ENCODE results near the gene AGFG2. TPM values are rescaled to one million over a fixed set of nuclear protein-coding genes. Genes with fewer than 3 reads are reported as not detected.

Gene AGFG2
- total RNA-seq, 1 experiment from 2014 or later: 30.4 TPM

DNA sequence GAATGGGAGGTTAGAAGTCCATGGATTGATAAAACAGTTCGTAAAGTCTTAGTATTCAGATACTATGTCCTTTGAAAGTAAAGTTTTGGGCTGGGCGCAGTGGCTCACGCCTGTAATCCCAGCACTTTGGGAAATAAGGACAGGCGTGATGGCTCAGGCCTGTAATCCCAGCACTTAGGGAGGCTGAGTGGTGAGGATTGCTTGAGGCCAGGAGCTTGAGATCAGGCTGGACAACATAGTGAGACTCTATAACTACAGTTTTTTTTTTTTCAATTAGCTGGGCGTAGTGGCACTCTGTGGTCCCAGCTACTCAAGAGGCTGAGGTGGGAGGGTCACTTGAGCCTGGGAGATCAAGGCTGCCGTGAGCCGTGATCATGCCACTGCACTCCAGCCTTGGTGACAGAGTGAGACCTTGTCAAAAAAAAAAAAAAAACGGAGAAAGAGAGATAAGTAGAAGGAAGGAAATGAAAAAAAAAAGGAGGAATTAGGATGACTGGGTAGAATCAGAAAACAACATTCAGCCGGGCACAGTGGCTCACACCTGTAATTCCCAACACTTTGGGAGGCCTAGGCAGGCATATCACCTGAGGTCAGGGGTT is 25.7 kb upstream of the AGFG2 start:
- BruUV-seq (replicated peaks): no TSS peak
- intact Hi-C loops (cut with micrococcal nuclease; ENCODE audit: unreplicated experiment): no loop called here
- H3K79me2 ChIP-seq (ENCODE audit: low read depth): no peaks in the 10 kb centered on the region
- ChIA-PET CTCF (no interaction called here), POLR2A (ENCODE audit: unreplicated experiment) (no interaction called here)
- no peak overlapping the region for H2AFZ ChIP-seq
- no peaks in the 10 kb centered on the region for H3K9me2 ChIP-seq (ENCODE audit: insufficient read depth)
- no peaks in the 10 kb centered on the region for H3K9me3 ChIP-seq (ENCODE audit: insufficient read depth, low read depth)
- H3K36me3 ChIP-seq (ENCODE audit: low read depth): no peaks in the 10 kb centered on the region
- H3K4me1 ChIP-seq (replicated peaks; ENCODE audit: insufficient read depth): peaks cover 25% of the 10 kb centered on the region
- no peak overlapping the region for H3K4me2 ChIP-seq
- no peak for DNase-seq
- H3K4me3 ChIP-seq: no peak overlapping the region
- no peak for TF ChIP-seq EZH2 (IDR thresholded peaks at IDR 0.05; ENCODE audit: low read depth)
- TF ChIP-seq, protein P1, sequence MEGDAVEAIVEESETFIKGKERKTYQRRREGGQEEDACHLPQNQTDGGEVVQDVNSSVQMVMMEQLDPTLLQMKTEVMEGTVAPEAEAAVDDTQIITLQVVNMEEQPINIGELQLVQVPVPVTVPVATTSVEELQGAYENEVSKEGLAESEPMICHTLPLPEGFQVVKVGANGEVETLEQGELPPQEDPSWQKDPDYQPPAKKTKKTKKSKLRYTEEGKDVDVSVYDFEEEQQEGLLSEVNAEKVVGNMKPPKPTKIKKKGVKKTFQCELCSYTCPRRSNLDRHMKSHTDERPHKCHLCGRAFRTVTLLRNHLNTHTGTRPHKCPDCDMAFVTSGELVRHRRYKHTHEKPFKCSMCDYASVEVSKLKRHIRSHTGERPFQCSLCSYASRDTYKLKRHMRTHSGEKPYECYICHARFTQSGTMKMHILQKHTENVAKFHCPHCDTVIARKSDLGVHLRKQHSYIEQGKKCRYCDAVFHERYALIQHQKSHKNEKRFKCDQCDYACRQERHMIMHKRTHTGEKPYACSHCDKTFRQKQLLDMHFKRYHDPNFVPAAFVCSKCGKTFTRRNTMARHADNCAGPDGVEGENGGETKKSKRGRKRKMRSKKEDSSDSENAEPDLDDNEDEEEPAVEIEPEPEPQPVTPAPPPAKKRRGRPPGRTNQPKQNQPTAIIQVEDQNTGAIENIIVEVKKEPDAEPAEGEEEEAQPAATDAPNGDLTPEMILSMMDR (conservative IDR thresholded peaks at IDR 0.05): no peak
- no peaks in the 10 kb centered on the region; the same call in 1 of the 2 replicates for H3F3A ChIP-seq (ENCODE audit: insufficient read depth, low read depth)
- H4K20me1 ChIP-seq (ENCODE audit: insufficient read depth): no peaks in the 10 kb centered on the region
- H3K27ac ChIP-seq: no peak overlapping the region
- H3K27me3 ChIP-seq (ENCODE audit: insufficient read depth, low read depth): no peaks in the 10 kb centered on the region

DNA sequence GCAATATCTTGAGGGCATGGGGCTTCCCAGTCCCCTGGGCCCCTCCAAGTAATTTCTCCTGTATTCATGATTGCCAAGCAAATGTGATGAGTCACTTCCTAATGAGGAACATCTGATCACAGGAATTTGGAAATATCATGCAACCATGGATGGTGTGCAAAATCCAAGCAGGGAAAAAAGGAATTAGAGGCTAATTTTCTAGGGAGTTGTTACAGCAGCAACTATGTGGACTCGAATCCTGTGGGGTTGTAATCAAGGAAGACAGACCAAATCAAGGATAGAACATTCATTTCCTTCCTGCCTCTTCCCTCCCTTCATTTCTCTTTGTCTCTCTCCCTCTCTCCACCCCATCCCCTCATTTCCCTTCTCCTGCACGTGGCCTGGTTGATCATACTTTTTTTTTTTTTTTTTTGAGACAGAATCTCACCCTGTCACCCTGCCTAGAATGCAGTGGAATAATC is 23.9 kb upstream of the AGFG2 start:
- Histone ChIP-seq H3F3A (ENCODE audit: insufficient read depth, low read depth) (no peaks in the 10 kb centered on the region; the same call in 1 of the 2 replicates), H3K9me2 (ENCODE audit: insufficient read depth) (no peaks in the 10 kb centered on the region), H3K27ac (peak overlapping the region; percentile 42), H3K36me3 (ENCODE audit: low read depth) (no peaks in the 10 kb centered on the region), H3K4me2 (peak overlapping the region; percentile 31; the same call in 1 of the 2 replicates), H3K9me3 (ENCODE audit: insufficient read depth, low read depth) (no peaks in the 10 kb centered on the region), H3K27me3 (ENCODE audit: insufficient read depth, low read depth) (no peaks in the 10 kb centered on the region), H3K4me3 (no peak overlapping the region), H4K20me1 (ENCODE audit: insufficient read depth) (no peaks in the 10 kb centered on the region), H3K79me2 (ENCODE audit: low read depth) (no peaks in the 10 kb centered on the region), H2AFZ (no peak overlapping the region), H3K4me1 (replicated peaks; ENCODE audit: insufficient read depth) (peaks cover 25% of the 10 kb centered on the region)
- peak in 1 of 2 experiments; percentile 43 for DNase-seq
- BruUV-seq (replicated peaks): no TSS peak
- POLR2A ChIA-PET (ENCODE audit: unreplicated experiment): no interaction called here
- intact Hi-C loops (cut with micrococcal nuclease; ENCODE audit: unreplicated experiment): no loop called here
- TF ChIP-seq, protein P1 (conservative IDR thresholded peaks at IDR 0.05): no peak
- TF ChIP-seq EZH2 (IDR thresholded peaks at IDR 0.05; ENCODE audit: low read depth): no peak
- CTCF ChIA-PET: interaction anchor here (0.6 kb wide), 1 partner anchor 45 kb away, joined by 5 read pairs; no protein-coding TSS in a partner anchor

DNA sequence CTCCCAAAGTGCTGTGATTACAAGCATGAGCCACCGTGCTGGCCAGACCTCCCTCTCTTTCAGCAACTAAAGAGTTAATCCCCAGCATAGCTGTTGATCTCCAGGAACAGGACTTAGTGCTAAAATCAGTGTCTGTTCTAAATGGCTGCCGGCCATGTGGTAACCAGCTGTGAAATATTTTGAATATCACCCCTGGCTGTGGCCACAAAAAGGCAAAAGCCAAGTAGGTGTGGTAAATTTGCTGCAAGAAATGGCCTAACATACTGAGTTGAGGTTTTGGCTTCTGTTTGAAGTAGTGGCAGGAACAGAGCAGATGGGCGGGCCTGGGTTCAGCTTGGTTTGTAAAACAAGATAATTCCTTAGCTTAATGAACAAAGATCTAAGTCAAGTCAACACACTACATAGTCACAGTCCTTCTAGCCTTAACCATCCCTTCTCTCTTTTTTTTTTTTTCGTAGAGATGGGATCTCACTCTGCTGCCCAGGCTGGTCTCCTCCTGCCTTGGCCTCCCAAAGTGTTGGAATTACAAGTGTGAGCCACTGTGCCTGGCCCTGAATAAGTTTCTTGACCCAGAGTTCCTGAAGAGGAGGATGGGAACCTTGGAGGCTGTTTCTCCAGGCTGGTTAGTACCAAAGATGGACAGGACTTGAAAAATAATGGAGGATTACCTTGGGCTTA is 22.7 kb upstream of the AGFG2 start:
- ChIA-PET CTCF (interaction anchor here (0.6 to 1.4 kb wide), 2 partner anchors 29 to 390 kb away, joined by 3 to 4 read pairs; no protein-coding TSS in a partner anchor), POLR2A (ENCODE audit: unreplicated experiment) (interaction anchor here (0.7 kb wide), 2 partner anchors 30 to 37 kb away, joined by 5 to 13 read pairs; no protein-coding TSS in a partner anchor)
- no peaks in the 10 kb centered on the region for H3K27me3 ChIP-seq (ENCODE audit: insufficient read depth, low read depth)
- H3F3A ChIP-seq (ENCODE audit: insufficient read depth, low read depth): no peaks in the 10 kb centered on the region; the same call in 1 of the 2 replicates
- H3K4me2 ChIP-seq: no peak overlapping the region
- no peak overlapping the region for H2AFZ ChIP-seq
- no TSS peak for BruUV-seq (replicated peaks)
- no peaks in the 10 kb centered on the region for H3K9me3 ChIP-seq (ENCODE audit: insufficient read depth, low read depth)
- peak; percentile 60 to 79 for DNase-seq
- no peaks in the 10 kb centered on the region for H4K20me1 ChIP-seq (ENCODE audit: insufficient read depth)
- no peaks in the 10 kb centered on the region for H3K9me2 ChIP-seq (ENCODE audit: insufficient read depth)
- no peaks in the 10 kb centered on the region for H3K79me2 ChIP-seq (ENCODE audit: low read depth)
- no peak overlapping the region for H3K27ac ChIP-seq
- TF ChIP-seq, protein P1 (conservative IDR thresholded peaks at IDR 0.05): no peak
- no peak for TF ChIP-seq EZH2 (IDR thresholded peaks at IDR 0.05; ENCODE audit: low read depth)
- no peaks in the 10 kb centered on the region for H3K36me3 ChIP-seq (ENCODE audit: low read depth)
- no peak overlapping the region for H3K4me3 ChIP-seq
- intact Hi-C loops (cut with micrococcal nuclease; ENCODE audit: unreplicated experiment): no loop called here
- peaks cover 25% of the 10 kb centered on the region for H3K4me1 ChIP-seq (replicated peaks; ENCODE audit: insufficient read depth)
